Measurements from ENCODE around the gene SRGAP1.

GRCh38 chr12:64184216-64184615 lies 339.7 kb downstream of the SRGAP1 start:
- TF ChIP-seq EZH2phosphoT487 (IDR thresholded peaks at IDR 0.05; ENCODE audit: low read length), result no peak
- no peak for TF ChIP-seq CTCF (IDR thresholded peaks at IDR 0.05; ENCODE audit: low read length)
